ENCODE measurements around the gene FBN2.

FBN2 gene

DNA sequence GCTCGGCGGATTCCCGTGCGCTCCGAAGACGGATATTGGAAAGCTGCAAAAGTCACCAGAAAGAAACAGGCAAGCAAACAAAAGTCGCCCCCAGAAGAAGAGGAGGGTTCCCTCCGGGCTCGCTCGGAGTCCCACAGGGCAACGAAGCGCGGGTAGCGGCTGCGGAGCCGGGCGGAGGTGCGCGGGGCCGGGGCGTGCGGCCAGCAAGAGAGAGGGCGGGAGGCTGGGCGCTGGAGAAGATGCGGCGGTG lies at the start of gene FBN2:
FBN2 (minus strand) TSS at position 246 of the 250 bp plus-strand sequence. CDS start 642 bp downstream, outside the sequence.
- no peak for DNase-seq (ENCODE audit: low spot score)

GRCh38 chr5:128587275-128587674 lies 49.2 kb upstream of the FBN2 start:
- no peak for DNase-seq (ENCODE audit: low spot score)

DNA sequence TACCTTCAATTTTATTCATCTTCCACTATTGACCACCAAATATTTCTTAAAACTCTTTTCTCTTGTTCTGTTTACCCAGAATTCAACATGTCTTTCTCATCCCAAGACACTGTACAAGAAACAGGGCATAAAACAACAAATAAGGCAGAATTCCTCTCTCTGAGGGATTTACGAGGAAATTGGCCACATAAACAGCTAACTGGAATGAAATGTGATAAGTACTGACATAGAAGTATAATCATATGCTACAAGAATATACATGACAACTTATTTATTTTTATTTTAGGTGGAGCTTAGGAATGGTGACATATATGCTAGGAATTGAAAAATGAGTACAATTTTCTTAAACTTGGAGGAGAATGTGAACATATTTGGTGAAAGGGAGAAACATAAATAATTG lies 48.8 kb upstream of the FBN2 start:
- no peak for DNase-seq (ENCODE audit: low spot score)

DNA sequence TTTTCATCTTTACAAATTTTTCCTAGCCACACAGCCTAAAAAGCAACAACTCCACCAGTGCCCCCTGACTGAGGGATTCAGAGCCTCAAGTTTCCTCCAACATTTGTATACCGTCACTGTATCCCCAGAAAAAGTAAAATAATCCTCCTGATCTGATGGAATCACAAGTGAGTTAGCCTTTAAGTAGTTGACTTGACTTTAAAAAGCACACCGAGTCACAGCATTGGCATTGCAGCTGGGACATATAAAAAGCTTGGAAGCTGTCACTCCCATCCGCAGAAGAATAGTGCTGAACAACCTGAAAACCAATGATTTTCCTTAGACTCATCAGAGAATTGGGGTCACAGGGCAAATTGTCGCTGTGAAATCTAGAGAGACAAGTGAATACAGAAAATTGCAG lies 41.6 kb upstream of the FBN2 start:
- DNase-seq (ENCODE audit: low spot score) = no peak

- no peak for DNase-seq (ENCODE audit: low spot score)
Observed at GRCh38 chr5:128579093-128579492, 41.0 kb upstream of the FBN2 start.

DNA sequence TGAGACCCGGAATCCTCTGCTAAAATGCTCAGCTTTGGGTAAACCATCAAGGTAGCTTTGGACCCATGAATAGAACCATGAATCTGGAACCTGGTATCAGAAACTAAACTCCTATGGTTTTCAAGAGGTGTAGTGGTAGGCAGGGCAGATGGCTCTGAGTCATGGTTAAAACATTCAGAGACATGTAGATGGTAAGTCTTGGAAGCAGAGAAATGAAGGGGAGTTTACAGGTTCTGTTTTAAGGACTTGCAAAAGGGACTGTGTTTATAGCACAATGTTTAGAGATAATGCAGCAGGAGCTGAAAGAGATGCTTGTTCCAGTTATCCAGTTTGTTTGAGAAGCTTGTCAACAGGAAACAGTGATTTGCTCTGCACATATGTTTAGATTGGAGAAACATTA lies 36.0 kb upstream of the FBN2 start:
- no peak for DNase-seq (ENCODE audit: low spot score)

GRCh38 chr5:128572930-128573319 lies 34.9 kb upstream of the FBN2 start:
- no peak for DNase-seq (ENCODE audit: low spot score)

GRCh38 chr5:128572051-128572929 lies 34.2 kb upstream of the FBN2 start:
- no peak for DNase-seq (ENCODE audit: low spot score)

- DNase-seq (ENCODE audit: low spot score) = no peak
Observed at GRCh38 chr5:128566178-128566577, 28.1 kb upstream of the FBN2 start.

- no peak for DNase-seq (ENCODE audit: low spot score)
Observed at GRCh38 chr5:128559300-128560297, 21.6 kb upstream of the FBN2 start.

DNA sequence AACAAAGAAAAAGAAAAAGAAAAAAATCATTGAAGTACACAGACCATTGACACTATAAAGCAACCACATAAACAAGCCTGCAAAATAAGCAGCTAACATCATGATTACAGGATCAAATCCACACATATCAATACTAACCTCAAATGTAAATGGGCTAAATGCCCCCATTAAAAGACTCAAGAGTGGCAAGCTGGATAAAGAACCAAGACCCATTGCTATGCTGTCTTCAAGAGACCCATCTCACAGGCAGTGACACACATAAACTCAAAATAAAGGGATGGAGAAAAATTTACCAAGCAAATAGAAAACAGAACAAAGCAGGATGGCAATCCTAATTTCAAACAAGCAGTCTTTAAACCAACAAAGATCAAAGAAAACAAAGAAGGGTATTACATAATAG lies 15.7 kb upstream of the FBN2 start:
- DNase-seq (ENCODE audit: low spot score) = no peak

DNA sequence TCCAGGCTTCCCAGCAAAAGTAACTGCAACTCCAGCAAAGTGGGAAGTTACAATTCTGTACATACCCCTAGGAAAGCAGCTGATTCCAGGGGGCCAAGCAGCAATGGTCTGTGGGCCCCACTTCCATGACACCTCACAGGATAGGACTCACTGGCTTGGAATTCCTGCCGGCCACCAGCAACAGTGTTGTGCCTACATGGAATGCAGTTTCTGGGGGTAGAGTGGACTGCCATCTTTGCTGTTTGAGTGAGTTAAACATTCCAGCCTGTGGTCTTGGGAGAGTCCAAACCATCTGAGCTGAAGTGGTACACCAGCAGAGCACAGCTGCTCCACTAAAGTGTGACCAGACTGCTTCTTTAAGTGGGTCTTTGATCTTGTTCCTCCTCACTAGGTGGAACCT lies 13.4 kb upstream of the FBN2 start:
- DNase-seq (ENCODE audit: low spot score) = no peak

DNA sequence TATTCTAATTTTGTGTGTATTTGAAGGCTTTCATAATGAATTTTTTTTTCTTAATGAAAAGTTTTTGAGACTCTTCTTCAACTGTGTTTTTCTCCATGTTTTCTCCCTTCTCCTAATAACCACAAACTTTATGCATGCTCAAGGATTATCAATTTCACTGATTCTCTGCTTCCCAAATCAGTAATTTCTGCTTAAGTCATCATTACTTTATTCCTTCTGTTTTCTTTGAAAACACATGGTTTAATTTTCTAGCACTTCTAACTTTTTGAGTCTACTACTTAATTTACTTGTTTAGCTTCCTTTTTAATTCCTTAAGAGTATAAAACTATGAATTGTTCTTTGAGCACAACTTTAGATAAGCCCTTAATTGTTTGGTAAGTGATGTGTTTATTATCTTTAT lies 11.5 kb upstream of the FBN2 start:
- DNase-seq (ENCODE audit: low spot score) = no peak

DNA sequence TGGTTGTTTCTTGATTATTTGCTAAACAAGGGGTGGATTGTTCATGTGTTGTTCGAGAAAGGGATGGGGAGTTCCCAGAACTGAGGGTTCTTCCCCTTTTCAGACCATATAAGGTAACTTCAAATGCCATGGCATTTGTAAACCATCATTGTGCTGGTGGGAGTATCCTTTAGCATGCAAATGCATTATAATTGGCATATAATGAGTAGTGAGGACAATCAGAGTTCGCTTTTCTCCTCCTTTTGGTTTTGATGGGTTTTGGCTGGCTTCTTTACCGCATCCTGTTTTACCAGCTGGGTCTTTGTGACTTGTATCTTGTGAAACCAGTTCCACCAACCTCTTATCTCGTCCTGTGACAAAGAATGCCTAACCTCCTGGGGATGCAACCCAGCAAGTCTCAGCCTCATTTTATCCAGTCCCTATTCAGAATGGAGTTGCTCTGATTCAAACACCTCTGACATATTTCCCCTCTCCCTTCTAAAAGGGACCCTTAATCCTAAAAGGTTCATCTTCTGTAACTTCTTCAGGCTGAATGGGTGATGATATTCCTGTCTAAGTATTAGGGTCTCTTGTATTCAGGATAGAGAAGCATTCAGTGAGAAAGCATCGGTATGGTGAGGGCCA lies 8.7 kb upstream of the FBN2 start:
- no peak for DNase-seq (ENCODE audit: low spot score)

GRCh38 chr5:128541385-128541784 lies 3.3 kb upstream of the FBN2 start:
- no peak for DNase-seq (ENCODE audit: low spot score)

DNA sequence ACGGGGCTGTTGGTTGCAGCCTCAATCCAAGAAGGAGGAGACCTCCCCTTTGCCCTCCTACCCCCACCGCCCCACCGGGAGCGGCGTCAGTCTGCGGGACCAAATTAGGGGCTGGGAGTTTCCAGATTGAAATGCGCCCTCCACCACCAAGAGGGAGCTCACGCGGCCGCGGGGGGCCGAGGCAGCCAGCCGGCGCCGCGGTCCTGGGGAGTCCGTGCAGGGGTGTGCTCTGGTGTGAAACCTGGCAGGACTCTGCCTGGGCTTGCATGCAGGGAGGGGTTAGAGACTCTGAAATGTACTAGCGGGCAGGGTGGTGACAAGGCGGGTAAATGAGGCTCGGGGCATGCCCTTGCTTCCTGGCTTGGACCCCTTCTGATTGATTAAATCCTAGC lies 989 bp upstream of the FBN2 start:
- no peak for DNase-seq (ENCODE audit: low spot score)

- DNase-seq (ENCODE audit: low spot score) = peak; percentile 3
Observed at GRCh38 chr5:128538250-128539037, 399 bp upstream of the FBN2 start.

DNA sequence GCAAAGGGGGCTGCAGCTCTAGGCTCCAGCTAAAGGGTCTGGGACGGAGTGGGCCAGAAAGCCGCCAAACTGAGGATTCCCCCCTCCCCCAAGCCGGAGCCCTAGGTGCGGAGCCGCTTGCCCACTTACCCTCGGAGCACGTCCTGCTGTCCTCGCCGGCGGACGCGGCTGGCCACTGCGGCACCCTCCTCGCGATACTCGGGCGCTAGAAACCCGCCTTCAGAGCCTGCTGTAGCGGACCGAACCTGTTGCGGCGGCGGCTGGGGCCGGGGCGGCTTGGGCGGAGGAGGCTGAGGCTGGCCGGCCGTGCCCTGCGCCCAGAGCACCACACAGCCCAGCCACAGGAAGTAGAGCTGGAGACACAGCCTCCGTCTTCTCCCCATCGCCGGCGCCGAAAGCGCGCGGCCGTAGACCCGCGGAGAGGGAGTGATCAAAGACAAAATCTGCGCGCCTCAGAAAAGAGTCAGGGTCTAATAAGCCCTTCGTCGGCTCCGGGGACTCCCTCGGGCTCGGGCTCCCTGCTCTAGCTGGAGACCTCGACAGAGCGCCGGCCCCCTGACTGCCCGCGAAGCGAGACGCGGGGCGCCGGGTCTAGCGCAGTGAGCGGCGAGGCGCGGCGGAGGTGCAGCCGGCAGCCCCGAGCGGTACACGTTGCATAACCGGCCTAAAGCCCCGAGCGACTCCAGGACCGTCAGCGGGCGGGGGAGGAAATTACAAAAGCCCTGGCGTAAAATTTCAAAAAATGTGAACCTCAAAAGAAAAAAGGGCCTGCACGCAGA lies 635 bp downstream of the FBN2 start:
- no peak for DNase-seq (ENCODE audit: low spot score)

GRCh38 chr5:128536254-128537220 lies 1.5 kb downstream of the FBN2 start:
- DNase-seq (ENCODE audit: low spot score) = no peak

GRCh38 chr5:128535251-128535650 lies 2.8 kb downstream of the FBN2 start:
- no peak for DNase-seq (ENCODE audit: low spot score)

All from Ammon's horn (tissue), 1 donor.